HL-60 (cell line): ENCODE data around the gene NME7.

ENCODE experiments used
- POLR2AphosphoS5 ChIP-seq: IDR thresholded peaks from 2 replicates; pipeline ENCODE4 v1.6.1; 2012; ENCODE audit warnings: low read depth
- TF ChIP-seq, protein P1 (sequence below): IDR thresholded peaks from one replicate; pipeline ENCODE4 v1.5.1; 2011; ENCODE audit warnings: low read length, control low read depth, inconsistent platforms; ENCODE audit not compliant: insufficient read depth
- TF ChIP-seq, protein P2 (sequence below): IDR thresholded peaks from 2 replicates; pipeline ENCODE4 v1.6.1; 2012; ENCODE audit warnings: low read depth; ENCODE audit not compliant: insufficient replicate concordance

GRCh38 chr1:169193191-169193850 lies 174.3 kb downstream of the NME7 start:
- TF ChIP-seq, protein P1, sequence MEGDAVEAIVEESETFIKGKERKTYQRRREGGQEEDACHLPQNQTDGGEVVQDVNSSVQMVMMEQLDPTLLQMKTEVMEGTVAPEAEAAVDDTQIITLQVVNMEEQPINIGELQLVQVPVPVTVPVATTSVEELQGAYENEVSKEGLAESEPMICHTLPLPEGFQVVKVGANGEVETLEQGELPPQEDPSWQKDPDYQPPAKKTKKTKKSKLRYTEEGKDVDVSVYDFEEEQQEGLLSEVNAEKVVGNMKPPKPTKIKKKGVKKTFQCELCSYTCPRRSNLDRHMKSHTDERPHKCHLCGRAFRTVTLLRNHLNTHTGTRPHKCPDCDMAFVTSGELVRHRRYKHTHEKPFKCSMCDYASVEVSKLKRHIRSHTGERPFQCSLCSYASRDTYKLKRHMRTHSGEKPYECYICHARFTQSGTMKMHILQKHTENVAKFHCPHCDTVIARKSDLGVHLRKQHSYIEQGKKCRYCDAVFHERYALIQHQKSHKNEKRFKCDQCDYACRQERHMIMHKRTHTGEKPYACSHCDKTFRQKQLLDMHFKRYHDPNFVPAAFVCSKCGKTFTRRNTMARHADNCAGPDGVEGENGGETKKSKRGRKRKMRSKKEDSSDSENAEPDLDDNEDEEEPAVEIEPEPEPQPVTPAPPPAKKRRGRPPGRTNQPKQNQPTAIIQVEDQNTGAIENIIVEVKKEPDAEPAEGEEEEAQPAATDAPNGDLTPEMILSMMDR = no peak
- TF ChIP-seq POLR2AphosphoS5 = no peak
- TF ChIP-seq, protein P2, sequence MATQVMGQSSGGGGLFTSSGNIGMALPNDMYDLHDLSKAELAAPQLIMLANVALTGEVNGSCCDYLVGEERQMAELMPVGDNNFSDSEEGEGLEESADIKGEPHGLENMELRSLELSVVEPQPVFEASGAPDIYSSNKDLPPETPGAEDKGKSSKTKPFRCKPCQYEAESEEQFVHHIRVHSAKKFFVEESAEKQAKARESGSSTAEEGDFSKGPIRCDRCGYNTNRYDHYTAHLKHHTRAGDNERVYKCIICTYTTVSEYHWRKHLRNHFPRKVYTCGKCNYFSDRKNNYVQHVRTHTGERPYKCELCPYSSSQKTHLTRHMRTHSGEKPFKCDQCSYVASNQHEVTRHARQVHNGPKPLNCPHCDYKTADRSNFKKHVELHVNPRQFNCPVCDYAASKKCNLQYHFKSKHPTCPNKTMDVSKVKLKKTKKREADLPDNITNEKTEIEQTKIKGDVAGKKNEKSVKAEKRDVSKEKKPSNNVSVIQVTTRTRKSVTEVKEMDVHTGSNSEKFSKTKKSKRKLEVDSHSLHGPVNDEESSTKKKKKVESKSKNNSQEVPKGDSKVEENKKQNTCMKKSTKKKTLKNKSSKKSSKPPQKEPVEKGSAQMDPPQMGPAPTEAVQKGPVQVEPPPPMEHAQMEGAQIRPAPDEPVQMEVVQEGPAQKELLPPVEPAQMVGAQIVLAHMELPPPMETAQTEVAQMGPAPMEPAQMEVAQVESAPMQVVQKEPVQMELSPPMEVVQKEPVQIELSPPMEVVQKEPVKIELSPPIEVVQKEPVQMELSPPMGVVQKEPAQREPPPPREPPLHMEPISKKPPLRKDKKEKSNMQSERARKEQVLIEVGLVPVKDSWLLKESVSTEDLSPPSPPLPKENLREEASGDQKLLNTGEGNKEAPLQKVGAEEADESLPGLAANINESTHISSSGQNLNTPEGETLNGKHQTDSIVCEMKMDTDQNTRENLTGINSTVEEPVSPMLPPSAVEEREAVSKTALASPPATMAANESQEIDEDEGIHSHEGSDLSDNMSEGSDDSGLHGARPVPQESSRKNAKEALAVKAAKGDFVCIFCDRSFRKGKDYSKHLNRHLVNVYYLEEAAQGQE = no peak
